Body of pancreas (tissue), 4 donors: ENCODE data around the gene PSME2.

Experiments
- CTCF ChIP-seq, 7 experiments: fragments of 450-650 bp in 4 of 7; fragments of 200-600 bp in 3 of 7; sonication (generic) in 3 of 7; IDR thresholded peaks; one replicate each; pipeline ENCODE4 v1.5.1; 2016 to 2019; ENCODE audit warnings: antibody characterized with exemption in 7 of 7
- POLR2A ChIP-seq, 3 donors: fragments of 450-650 bp; IDR thresholded peaks; one replicate each; pipeline ENCODE4 v1.6.1; 2016; ENCODE audit warnings: antibody characterized with exemption in 3 of 3, mild to moderate bottlenecking in 2 of 3

GRCh38 chr14:24178399-24179178 is 32.2 kb upstream of the PSME2 start:
- no peak for TF ChIP-seq CTCF (IDR thresholded peaks at IDR 0.05)
- TF ChIP-seq POLR2A (IDR thresholded peaks at IDR 0.05), result no peak
